ENCODE measurements around the gene COL18A1.

COL18A1 gene

DNA sequence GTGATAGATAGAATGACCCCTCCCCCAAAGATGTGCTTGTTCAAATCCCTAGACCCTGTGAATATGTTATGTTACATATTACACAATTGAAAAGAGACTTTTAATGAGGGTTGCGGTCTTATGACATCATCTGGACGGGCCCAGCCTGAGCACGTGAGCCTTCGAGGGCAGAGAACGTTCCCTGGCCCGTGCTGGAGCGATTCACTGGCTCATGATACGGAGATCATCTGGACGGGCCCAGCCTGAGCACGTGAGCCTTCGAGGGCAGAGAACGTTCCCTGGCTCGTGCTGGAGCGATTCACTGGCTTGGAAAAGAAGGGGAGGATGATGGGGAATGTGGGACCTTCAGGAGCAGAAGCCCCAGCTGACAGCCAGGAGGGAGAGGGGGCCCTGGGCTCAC, 34.4 kb upstream of the COL18A1 start:
- no peaks in the 10 kb centered on the region for H3K79me2 ChIP-seq (ENCODE audit: low read length)

DNA sequence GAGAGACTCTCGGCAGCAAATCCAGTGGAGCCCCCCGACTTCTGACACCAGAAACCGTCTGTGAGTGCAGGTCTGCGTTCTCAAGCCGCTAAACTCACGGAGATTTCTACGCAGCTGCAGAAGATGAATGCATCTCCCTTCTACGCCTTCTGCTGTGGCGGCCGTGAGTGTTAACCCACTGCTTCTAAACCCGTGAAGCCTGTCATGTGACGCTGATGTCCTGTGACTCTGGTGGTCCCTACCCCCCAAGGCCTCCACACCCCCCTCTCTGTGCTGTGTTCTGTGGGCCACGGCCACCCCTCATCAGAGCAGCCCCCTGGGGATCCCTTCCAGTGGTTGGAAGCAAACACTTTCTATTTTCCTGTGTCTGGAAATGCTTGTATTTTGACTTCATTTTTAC, 33.9 kb upstream of the COL18A1 start:
- Histone ChIP-seq H4K20me1 (ENCODE audit: insufficient read depth, low read length) (no peaks in the 10 kb centered on the region), H3K27me3 (ENCODE audit: low read depth, low read length) (peaks cover 3% of the 10 kb centered on the region; the same call in 1 of the 2 replicates), H3K9me3 (ENCODE audit: insufficient read depth, low read length) (no peaks in the 10 kb centered on the region), H3K4me2 (ENCODE audit: low read length) (no peak overlapping the region), H2AFZ (ENCODE audit: low read depth, low read length) (no peak overlapping the region), H3K27ac (ENCODE audit: low read length) (no peak overlapping the region), H3K9ac (ENCODE audit: low read length) (no peak overlapping the region), H3K79me2 (ENCODE audit: low read length) (no peaks in the 10 kb centered on the region), H3K4me3 (ENCODE audit: low read length) (no peak overlapping the region), H3K4me1 (ENCODE audit: low read length) (no peaks in the 10 kb centered on the region), H3K36me3 (replicated peaks; ENCODE audit: low read depth, low read length) (no peaks in the 10 kb centered on the region)
- TF ChIP-seq, protein P1, sequence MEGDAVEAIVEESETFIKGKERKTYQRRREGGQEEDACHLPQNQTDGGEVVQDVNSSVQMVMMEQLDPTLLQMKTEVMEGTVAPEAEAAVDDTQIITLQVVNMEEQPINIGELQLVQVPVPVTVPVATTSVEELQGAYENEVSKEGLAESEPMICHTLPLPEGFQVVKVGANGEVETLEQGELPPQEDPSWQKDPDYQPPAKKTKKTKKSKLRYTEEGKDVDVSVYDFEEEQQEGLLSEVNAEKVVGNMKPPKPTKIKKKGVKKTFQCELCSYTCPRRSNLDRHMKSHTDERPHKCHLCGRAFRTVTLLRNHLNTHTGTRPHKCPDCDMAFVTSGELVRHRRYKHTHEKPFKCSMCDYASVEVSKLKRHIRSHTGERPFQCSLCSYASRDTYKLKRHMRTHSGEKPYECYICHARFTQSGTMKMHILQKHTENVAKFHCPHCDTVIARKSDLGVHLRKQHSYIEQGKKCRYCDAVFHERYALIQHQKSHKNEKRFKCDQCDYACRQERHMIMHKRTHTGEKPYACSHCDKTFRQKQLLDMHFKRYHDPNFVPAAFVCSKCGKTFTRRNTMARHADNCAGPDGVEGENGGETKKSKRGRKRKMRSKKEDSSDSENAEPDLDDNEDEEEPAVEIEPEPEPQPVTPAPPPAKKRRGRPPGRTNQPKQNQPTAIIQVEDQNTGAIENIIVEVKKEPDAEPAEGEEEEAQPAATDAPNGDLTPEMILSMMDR (IDR thresholded peaks at IDR 0.05; ENCODE audit: low read depth, low read length): no peak
- no peak for TF ChIP-seq EZH2phosphoT487 (IDR thresholded peaks at IDR 0.05; ENCODE audit: low read depth)

More for the DNA sequence above, 34.4 kb upstream of the COL18A1 start:
- Histone ChIP-seq H3K9me3 (ENCODE audit: insufficient read depth, low read length) (no peaks in the 10 kb centered on the region), H2AFZ (ENCODE audit: low read depth, low read length) (no peak overlapping the region), H3K4me3 (ENCODE audit: low read length) (no peak overlapping the region), H3K9ac (ENCODE audit: low read length) (no peak overlapping the region), H3K4me2 (ENCODE audit: low read length) (no peak overlapping the region), H4K20me1 (ENCODE audit: insufficient read depth, low read length) (no peaks in the 10 kb centered on the region), H3K27me3 (ENCODE audit: low read depth, low read length) (peaks cover 3% of the 10 kb centered on the region; the same call in 1 of the 2 replicates), H3K4me1 (ENCODE audit: low read length) (no peaks in the 10 kb centered on the region), H3K36me3 (replicated peaks; ENCODE audit: low read depth, low read length) (no peaks in the 10 kb centered on the region), H3K27ac (ENCODE audit: low read length) (no peak overlapping the region)
- no peak for TF ChIP-seq EZH2phosphoT487 (IDR thresholded peaks at IDR 0.05; ENCODE audit: low read depth)
- TF ChIP-seq, protein P1 (IDR thresholded peaks at IDR 0.05; ENCODE audit: low read depth, low read length): no peak

DNA sequence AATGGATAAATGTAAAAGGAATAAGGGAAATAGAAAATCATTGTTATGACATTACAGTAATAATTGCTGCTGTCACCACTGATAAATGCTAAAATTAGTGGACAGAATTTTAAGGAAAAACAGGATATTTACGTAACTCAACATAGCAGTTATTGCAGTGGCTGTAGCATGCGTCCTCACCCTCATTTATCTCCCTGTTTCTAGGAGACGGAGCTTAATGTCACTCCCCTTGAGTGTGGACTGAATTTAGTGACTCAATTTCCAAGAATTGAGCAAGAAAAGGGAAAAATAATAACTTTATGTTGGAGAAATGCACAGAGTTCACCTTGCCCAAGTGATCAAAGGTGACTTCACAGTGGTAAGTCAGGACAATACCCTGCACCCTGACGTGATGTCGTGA, 33.3 kb upstream of the COL18A1 start:
- Histone ChIP-seq H3K4me2 (ENCODE audit: low read length) (no peak overlapping the region), H3K4me1 (ENCODE audit: low read length) (no peaks in the 10 kb centered on the region), H3K4me3 (ENCODE audit: low read length) (no peak overlapping the region), H3K27ac (ENCODE audit: low read length) (no peak overlapping the region), H3K79me2 (ENCODE audit: low read length) (no peaks in the 10 kb centered on the region), H2AFZ (ENCODE audit: low read depth, low read length) (no peak overlapping the region), H3K9ac (ENCODE audit: low read length) (no peak overlapping the region), H4K20me1 (ENCODE audit: insufficient read depth, low read length) (no peaks in the 10 kb centered on the region), H3K9me3 (ENCODE audit: insufficient read depth, low read length) (no peaks in the 10 kb centered on the region), H3K27me3 (ENCODE audit: low read depth, low read length) (peaks cover 3% of the 10 kb centered on the region; the same call in 1 of the 2 replicates), H3K36me3 (replicated peaks; ENCODE audit: low read depth, low read length) (no peaks in the 10 kb centered on the region)
- TF ChIP-seq EZH2phosphoT487 (IDR thresholded peaks at IDR 0.05; ENCODE audit: low read depth): no peak
- TF ChIP-seq, protein P1 (IDR thresholded peaks at IDR 0.05; ENCODE audit: low read depth, low read length): no peak

DNA sequence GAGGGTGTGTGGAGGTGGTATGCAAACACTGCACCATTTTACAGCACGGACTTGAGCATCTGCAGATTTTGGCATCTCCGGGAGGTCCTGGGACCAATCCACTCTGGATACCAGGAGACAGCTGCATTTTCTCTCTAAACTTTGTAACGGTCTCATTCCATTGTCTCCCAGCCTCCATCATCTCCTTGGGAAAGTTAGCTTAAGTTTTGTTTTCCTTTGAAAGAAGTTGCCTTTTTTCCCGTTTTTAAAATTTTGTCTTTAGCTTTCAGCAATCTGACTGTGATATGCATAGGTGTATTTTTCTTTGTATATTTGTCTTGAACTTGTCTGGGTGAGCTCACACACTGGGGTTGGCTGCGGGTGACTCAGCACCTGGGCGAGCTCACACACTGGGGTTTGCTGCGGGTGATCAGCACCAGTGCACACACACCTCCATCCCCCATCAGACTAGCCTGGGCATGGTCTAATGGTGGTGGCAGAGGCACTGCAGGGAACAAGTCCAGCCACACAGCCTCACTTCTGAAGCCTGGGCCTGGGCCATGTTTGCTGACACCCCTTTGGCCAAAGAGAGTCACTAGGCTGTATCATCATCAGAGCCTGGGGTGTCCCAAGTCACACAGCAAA, 32.1 kb upstream of the COL18A1 start:
- TF ChIP-seq, protein P1 (IDR thresholded peaks at IDR 0.05; ENCODE audit: low read depth, low read length): no peak
- TF ChIP-seq EZH2phosphoT487 (IDR thresholded peaks at IDR 0.05; ENCODE audit: low read depth): no peak
- Histone ChIP-seq H3K9me3 (ENCODE audit: insufficient read depth, low read length) (no peaks in the 10 kb centered on the region), H3K9ac (ENCODE audit: low read length) (no peak overlapping the region), H3K27me3 (ENCODE audit: low read depth, low read length) (peaks cover 9% of the 10 kb centered on the region; the same call in 1 of the 2 replicates), H3K27ac (ENCODE audit: low read length) (no peak overlapping the region), H2AFZ (ENCODE audit: low read depth, low read length) (no peak overlapping the region), H3K4me2 (ENCODE audit: low read length) (no peak overlapping the region), H3K4me3 (ENCODE audit: low read length) (no peak overlapping the region), H4K20me1 (ENCODE audit: insufficient read depth, low read length) (no peaks in the 10 kb centered on the region), H3K79me2 (ENCODE audit: low read length) (no peaks in the 10 kb centered on the region), H3K4me1 (ENCODE audit: low read length) (no peaks in the 10 kb centered on the region), H3K36me3 (replicated peaks; ENCODE audit: low read depth, low read length) (no peaks in the 10 kb centered on the region)

Data from OCI-LY3 (cell line).